NCI-H2107 treated with DMSO at 0.1 percent for 48 hours (cell line): ENCODE data around the gene AASDH.

Experiments used
- DNase-seq: peaks from one replicate; lab custom pipeline; 2025; ENCODE audit not compliant: unreplicated experiment; lab: John Stamatoyannopoulos, UW

AASDH gene

GRCh38 chr4:56318555-56318954 lies 68.7 kb downstream of the AASDH start:
- no peak for DNase-seq

GRCh38 chr4:56317749-56318148 lies 69.5 kb downstream of the AASDH start:
- no peak for DNase-seq

- DNase-seq = no peak
Measured at GRCh38 chr4:56316011-56316650, 71.2 kb downstream of the AASDH start.

- no peak for DNase-seq
Measured at GRCh38 chr4:56315543-56315942, 71.7 kb downstream of the AASDH start.

- no peak for DNase-seq
Measured at GRCh38 chr4:56315041-56315440, 72.2 kb downstream of the AASDH start.

GRCh38 chr4:56314207-56314915 lies 72.9 kb downstream of the AASDH start:
- DNase-seq = no peak

- no peak for DNase-seq
Measured at GRCh38 chr4:56313132-56313531, 74.2 kb downstream of the AASDH start.

GRCh38 chr4:56311299-56311975 lies 75.9 kb downstream of the AASDH start:
- DNase-seq = no peak

GRCh38 chr4:56310401-56311125 lies 76.7 kb downstream of the AASDH start:
- no peak for DNase-seq

GRCh38 chr4:56308384-56308783 lies 78.9 kb downstream of the AASDH start:
- DNase-seq = no peak

- no peak for DNase-seq
Measured at GRCh38 chr4:56307423-56307822, 79.9 kb downstream of the AASDH start.

GRCh38 chr4:56305390-56305789 lies 81.9 kb downstream of the AASDH start:
- no peak for DNase-seq

- DNase-seq = no peak
Measured at GRCh38 chr4:56303921-56304320, 83.4 kb downstream of the AASDH start.

GRCh38 chr4:56302760-56303159 lies 84.5 kb downstream of the AASDH start:
- DNase-seq = no peak

GRCh38 chr4:56301997-56302496 lies 85.2 kb downstream of the AASDH start:
- no peak for DNase-seq

- DNase-seq = peak; percentile 29
Measured at GRCh38 chr4:56301181-56301996, 85.9 kb downstream of the AASDH start.

GRCh38 chr4:56298236-56298635 lies 89.1 kb downstream of the AASDH start:
- no peak for DNase-seq

GRCh38 chr4:56297776-56298175 lies 89.5 kb downstream of the AASDH start:
- DNase-seq = no peak

GRCh38 chr4:56296526-56296925 lies 90.8 kb downstream of the AASDH start:
- no peak for DNase-seq

GRCh38 chr4:56293121-56293520 lies 94.2 kb downstream of the AASDH start:
- no peak for DNase-seq

GRCh38 chr4:56289934-56290333 lies 97.4 kb downstream of the AASDH start:
- DNase-seq = no peak
